WTC11 (cell line): ENCODE data around the gene GAS6.

Experiments
- FOXP1 ChIP-seq: sonication (generic); formaldehyde crosslinking; IDR thresholded peaks from 2 replicates; pipeline ENCODE4 v1.8.0; 2022; ENCODE audit warnings: missing genetic modification reagents, mild to moderate bottlenecking, moderate library complexity, borderline replicate concordance
- NR1H2 ChIP-seq: sonication (generic); formaldehyde crosslinking; IDR thresholded peaks from 2 replicates; pipeline ENCODE4 v1.9.0; 2021; ENCODE audit warnings: mild to moderate bottlenecking, moderate library complexity, missing genetic modification reagents
- NR2C2 ChIP-seq: sonication (generic); formaldehyde crosslinking; IDR thresholded peaks from 2 replicates; pipeline ENCODE4 v1.8.0; 2022; ENCODE audit warnings: mild to moderate bottlenecking, missing genetic modification reagents
- TF ChIP-seq, protein P1 (sequence below): fragments of 200-600 bp; IDR thresholded peaks from 2 replicates; pipeline ENCODE4 v1.8.0; 2022; ENCODE audit warnings: antibody characterized with exemption

DNA sequence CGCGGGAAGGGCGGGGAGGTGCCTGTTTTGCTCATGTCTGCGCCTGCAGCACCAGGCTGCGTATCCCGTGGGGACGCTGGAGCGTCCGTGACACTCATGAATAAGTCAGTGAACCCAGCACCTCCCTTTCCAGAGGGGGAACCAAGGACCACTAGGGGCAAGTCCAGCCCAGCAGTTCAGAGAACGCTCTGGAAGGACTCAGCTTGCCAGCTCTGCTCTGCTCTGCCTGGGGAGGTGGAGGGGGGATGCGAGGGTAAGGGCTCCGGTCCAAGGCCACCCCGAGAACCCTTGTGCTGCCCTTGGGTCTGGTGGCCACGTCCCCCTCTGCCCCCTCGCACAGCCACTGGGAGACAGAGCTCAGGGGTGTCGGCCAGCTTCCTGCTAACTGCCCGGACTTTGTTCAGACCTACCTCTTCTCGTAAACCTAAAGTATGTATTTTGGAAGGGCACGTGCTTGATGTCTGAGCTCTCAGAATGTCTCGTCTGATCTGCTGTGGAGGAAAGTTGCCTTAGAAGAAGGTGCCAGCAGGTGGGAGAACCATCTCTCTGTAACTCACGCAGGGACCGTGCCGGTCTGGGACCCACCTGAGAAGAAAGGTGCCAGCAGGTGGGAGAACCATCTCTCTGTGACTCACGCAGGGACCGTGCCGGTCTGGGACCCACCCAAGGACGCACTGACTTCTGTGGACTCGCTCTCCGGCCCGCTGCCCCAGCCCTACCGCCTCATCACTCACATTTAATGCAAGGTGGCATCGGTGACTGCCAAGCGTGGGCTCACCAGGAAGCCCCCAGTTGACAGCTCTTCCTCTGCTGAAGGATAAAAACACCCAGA lies 70.8 kb downstream of the GAS6 start:
- TF ChIP-seq, protein P1, sequence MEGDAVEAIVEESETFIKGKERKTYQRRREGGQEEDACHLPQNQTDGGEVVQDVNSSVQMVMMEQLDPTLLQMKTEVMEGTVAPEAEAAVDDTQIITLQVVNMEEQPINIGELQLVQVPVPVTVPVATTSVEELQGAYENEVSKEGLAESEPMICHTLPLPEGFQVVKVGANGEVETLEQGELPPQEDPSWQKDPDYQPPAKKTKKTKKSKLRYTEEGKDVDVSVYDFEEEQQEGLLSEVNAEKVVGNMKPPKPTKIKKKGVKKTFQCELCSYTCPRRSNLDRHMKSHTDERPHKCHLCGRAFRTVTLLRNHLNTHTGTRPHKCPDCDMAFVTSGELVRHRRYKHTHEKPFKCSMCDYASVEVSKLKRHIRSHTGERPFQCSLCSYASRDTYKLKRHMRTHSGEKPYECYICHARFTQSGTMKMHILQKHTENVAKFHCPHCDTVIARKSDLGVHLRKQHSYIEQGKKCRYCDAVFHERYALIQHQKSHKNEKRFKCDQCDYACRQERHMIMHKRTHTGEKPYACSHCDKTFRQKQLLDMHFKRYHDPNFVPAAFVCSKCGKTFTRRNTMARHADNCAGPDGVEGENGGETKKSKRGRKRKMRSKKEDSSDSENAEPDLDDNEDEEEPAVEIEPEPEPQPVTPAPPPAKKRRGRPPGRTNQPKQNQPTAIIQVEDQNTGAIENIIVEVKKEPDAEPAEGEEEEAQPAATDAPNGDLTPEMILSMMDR: no peak
- no peak for TF ChIP-seq NR2C2 (CRISPR knock-in tag)
- TF ChIP-seq FOXP1 (CRISPR knock-in tag): no peak
- no peak for TF ChIP-seq NR1H2 (CRISPR knock-in tag)
